Neutrophil (primary cell): ENCODE results near the gene ARFRP1.

Source experiments
- H3K27ac ChIP-seq: fragments of 200-600 bp; sonication (generic); 2 replicates; pipeline ENCODE4 v1.5.1; 2016; ENCODE audit warnings: mild to moderate bottlenecking, moderate library complexity
- H3K27me3 ChIP-seq: fragments of 200-600 bp; sonication (generic); 2 replicates; pipeline ENCODE4 v1.6.0; 2016; ENCODE audit warnings: mild to moderate bottlenecking
- H3K36me3 ChIP-seq: fragments of 200-600 bp; sonication (generic); 2 replicates; pipeline ENCODE4 v1.5.1; 2017
- H3K4me1 ChIP-seq, 2 experiments: fragments of 200-600 bp in 1 of 2; sonication (generic) in 1 of 2; 1 replicate in 1 of 2; 2 replicates in 1 of 2; pipeline versions ENCODE4 v1.5.1 to v1.6.1; 2013 to 2016; ENCODE audit warnings: low read depth in 1 of 2, low read length in 1 of 2, mild to moderate bottlenecking in 1 of 2, moderate library complexity in 1 of 2; ENCODE audit not compliant: control insufficient read depth in 1 of 2, insufficient read depth in 1 of 2
- H3K4me3 ChIP-seq, 2 experiments: fragments of 200-600 bp in 1 of 2; sonication (generic) in 1 of 2; 1 replicate in 1 of 2; 2 replicates in 1 of 2; pipeline ENCODE4 v1.5.1; 2013 to 2016; ENCODE audit warnings: low read depth in 1 of 2, low read length in 1 of 2, mild to moderate bottlenecking in 1 of 2, moderate library complexity in 1 of 2
- H3K9me3 ChIP-seq: fragments of 200-600 bp; sonication (generic); 2 replicates; pipeline ENCODE4 v1.5.1; 2016
- TF ChIP-seq, protein P1 (sequence below): fragments of 200-600 bp; sonication (generic); IDR thresholded peaks from 2 replicates; pipeline ENCODE4 v1.5.1; 2016; ENCODE audit warnings: antibody characterized with exemption

ARFRP1 gene

DNA sequence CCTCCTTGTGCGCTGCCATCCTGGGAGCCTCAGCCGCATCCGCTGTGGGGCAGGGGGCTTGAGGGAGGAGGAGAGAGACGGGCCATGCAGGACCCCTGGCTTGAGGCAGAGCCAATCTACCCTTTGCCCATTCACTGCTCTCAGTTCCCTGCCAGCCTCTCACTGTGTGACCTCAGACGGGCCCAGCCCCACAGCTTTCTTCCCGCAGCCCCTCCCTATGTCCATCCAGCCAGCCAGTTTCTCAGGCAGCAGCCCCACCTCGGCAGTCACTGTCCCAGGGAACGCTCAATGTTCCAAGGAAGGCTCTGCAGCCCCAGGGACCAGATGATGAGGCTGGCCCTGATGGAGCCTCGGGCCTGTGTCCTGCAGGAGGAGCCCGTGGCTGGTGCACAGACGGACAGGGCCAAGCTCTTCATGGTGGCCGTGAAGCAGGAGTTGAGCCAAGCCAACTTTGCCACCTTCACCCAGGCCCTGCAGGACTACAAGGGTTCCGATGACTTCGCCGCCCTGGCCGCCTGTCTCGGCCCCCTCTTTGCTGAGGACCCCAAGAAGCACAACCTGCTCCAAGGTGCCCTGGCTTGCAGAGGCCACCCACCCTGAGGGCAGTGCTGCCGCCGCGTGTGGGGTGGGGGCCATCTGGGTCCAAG, 15.2 kb downstream of the ARFRP1 start:
- TF ChIP-seq, protein P1, sequence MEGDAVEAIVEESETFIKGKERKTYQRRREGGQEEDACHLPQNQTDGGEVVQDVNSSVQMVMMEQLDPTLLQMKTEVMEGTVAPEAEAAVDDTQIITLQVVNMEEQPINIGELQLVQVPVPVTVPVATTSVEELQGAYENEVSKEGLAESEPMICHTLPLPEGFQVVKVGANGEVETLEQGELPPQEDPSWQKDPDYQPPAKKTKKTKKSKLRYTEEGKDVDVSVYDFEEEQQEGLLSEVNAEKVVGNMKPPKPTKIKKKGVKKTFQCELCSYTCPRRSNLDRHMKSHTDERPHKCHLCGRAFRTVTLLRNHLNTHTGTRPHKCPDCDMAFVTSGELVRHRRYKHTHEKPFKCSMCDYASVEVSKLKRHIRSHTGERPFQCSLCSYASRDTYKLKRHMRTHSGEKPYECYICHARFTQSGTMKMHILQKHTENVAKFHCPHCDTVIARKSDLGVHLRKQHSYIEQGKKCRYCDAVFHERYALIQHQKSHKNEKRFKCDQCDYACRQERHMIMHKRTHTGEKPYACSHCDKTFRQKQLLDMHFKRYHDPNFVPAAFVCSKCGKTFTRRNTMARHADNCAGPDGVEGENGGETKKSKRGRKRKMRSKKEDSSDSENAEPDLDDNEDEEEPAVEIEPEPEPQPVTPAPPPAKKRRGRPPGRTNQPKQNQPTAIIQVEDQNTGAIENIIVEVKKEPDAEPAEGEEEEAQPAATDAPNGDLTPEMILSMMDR = no peak
- Histone ChIP-seq H3K9me3 (no peaks in the 10 kb centered on the region), H3K4me1 (peaks cover 0 to 4% of the 10 kb centered on the region in 2 experiments), H3K27ac (no peak overlapping the region), H3K27me3 (peaks cover 19% of the 10 kb centered on the region), H3K36me3 (peaks cover 22% of the 10 kb centered on the region), H3K4me3 (no peak overlapping the region)

DNA sequence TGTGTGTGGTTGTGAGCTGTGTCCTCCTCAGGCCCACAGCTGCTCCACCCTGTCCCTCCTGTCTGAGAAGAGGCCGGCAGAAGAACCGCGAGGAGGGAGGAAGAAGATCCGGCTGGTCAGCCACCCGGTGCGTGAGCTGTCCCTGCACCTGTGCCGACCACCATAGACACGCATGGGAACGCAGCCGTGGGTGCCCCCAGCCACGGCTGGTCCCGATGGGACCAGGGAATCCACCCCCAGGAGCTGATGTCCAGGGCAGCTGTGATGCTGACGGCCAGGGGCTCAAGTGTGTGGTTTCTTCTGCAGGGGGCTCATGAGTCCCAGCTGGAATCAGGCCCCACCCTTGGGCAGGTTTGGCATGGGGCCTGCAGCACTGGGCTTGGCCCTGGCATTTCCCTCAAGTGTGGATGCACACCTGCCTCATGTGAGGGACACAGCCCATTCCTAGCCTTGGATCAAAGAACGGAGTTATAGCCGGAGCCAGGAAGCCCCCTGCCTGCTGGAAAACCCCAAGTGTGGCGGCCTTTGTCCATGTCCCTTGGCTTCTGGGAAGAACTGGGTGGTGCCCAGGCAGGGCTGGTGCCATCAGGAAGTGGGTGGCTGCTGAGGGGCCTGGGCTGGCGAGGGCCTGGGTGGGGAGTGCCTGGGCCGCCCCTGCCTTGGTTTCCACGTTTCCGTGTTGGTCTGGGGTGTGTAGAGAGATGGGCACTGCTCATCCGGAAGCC, 15.9 kb downstream of the ARFRP1 start:
- peaks cover 5 to 10% of the 10 kb centered on the region in 2 experiments for H3K4me1 ChIP-seq
- peaks cover 22% of the 10 kb centered on the region for H3K36me3 ChIP-seq
- no peak overlapping the region for H3K27ac ChIP-seq
- H3K9me3 ChIP-seq = no peaks in the 10 kb centered on the region
- H3K4me3 ChIP-seq = no peak overlapping the region
- TF ChIP-seq, protein P1 = no peak
- peaks cover 12% of the 10 kb centered on the region for H3K27me3 ChIP-seq

DNA sequence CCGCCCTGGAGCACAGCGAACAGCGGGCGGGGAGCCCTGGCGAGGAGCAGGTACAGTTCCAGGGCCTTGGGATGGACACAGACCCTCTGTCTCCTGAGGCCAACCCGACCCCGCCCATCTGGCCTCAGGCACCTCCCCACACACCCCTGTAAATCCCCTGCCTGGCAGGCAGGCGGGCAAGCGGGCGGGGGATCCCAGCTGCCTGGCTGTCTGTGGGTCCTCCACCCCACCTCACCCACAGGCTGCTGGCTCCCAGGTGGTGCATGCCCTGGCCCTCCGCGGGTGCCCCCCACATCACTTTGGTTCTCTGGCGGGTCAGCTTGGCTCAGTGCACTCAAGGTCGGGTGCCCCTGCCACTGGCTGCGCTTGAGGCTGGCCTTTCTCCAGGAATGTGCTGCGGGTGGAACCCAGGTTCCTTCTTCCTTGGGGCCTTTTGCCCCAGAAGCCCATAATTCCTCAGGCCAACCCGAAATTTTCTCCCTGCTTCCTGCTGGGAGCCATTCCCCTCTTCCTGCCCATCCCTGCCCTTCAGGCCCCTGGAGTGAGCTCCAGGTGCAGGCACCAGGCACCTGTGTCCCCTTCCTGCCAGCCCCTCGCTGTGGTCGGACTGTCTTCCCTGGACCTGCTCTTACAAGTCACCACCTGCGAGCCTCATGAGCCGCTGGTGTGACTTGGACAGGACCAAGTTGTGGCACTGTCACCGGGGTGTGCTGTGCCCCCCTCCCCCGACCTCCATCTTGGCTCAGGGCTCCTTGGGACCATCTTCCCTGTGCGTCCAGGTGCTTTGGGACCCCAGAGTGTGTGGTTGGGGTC, 16.7 kb downstream of the ARFRP1 start:
- Histone ChIP-seq H3K9me3 (no peaks in the 10 kb centered on the region), H3K4me1 (peaks cover 11 to 12% of the 10 kb centered on the region in 2 experiments), H3K4me3 (no peak overlapping the region), H3K27ac (no peak overlapping the region), H3K27me3 (peaks cover 4% of the 10 kb centered on the region), H3K36me3 (peaks cover 22% of the 10 kb centered on the region)
- TF ChIP-seq, protein P1 = no peak

DNA sequence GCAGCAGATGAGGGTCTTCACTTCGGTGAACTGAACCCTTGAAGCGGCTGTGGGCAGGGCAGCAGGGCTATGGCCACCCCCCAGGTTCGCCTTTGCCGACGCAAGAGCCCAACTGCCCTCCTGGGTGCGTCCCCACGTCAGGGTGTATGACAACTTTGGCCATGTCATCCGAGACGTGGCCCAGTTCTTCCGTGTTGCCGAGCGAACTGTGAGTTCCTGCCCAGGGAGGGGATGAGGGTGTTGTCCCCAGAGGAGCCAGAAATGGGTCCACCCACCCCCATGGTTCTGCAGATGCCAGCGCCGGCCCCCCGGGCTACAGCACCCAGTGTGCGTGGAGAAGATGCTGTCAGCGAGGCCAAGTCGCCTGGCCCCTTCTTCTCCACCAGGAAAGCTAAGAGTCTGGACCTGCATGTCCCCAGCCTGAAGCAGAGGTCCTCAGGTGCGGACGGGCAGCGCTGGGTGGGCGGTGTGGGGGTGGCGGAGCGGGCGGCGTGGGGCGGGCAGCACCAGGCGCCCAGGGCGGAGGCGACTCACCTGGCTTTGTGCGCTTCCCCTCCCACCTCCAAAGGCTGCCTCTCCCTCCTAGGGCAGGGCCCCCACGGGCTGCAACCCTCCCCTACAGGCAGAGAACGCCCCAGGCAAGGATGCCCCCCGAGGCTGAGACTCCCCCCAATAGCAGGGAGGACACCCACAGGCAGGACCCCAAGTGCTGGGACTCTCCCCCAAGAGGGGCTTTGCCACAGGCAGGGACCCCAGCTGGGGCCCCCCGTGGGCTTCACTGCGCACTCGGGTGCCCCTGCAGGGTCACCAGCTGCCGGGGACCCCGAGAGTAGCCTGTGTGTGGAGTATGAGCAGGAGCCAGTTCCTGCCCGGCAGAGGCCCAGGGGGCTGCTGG, 17.5 kb downstream of the ARFRP1 start:
- H3K9me3 ChIP-seq = no peaks in the 10 kb centered on the region
- TF ChIP-seq, protein P1 = no peak
- peaks cover 17% of the 10 kb centered on the region for H3K36me3 ChIP-seq
- no peak overlapping the region for H3K4me3 ChIP-seq
- H3K27me3 ChIP-seq = no peaks in the 10 kb centered on the region
- no peak overlapping the region for H3K27ac ChIP-seq
- peaks cover 11 to 12% of the 10 kb centered on the region in 2 experiments for H3K4me1 ChIP-seq
